Frontal cortex (tissue), 4 donors: ENCODE data around the gene AKIRIN2. TPM values are rescaled to one million over a fixed set of nuclear protein-coding genes. Genes with fewer than 3 reads are reported as not detected.
A peak's percentile ranks its signal among the peaks of the same experiment; 100 is the strongest.

Experiments used
- DNase-seq, 2 donors: peaks; one replicate each; pipeline ENCODE4 v3.0.0; 2012; ENCODE audit warnings: low spot score in 2 of 2
- FAIRE-seq: peaks from 2 replicates; lab custom pipeline; 2012; peaks lifted over from hg19 to GRCh38; lab: Jason Lieb, UNC
- total RNA-seq: library from RNA; depleted of rRNA; stranded (reverse); fragments of >200 nt; gene quantifications from one replicate; pipeline ENCODE4 v1.2.3, GENCODE V29; 2014
- donor health status: control.
- donor health status: control.
- donor health status: control.

Gene AKIRIN2
- 57.1 TPM for total RNA-seq

DNA sequence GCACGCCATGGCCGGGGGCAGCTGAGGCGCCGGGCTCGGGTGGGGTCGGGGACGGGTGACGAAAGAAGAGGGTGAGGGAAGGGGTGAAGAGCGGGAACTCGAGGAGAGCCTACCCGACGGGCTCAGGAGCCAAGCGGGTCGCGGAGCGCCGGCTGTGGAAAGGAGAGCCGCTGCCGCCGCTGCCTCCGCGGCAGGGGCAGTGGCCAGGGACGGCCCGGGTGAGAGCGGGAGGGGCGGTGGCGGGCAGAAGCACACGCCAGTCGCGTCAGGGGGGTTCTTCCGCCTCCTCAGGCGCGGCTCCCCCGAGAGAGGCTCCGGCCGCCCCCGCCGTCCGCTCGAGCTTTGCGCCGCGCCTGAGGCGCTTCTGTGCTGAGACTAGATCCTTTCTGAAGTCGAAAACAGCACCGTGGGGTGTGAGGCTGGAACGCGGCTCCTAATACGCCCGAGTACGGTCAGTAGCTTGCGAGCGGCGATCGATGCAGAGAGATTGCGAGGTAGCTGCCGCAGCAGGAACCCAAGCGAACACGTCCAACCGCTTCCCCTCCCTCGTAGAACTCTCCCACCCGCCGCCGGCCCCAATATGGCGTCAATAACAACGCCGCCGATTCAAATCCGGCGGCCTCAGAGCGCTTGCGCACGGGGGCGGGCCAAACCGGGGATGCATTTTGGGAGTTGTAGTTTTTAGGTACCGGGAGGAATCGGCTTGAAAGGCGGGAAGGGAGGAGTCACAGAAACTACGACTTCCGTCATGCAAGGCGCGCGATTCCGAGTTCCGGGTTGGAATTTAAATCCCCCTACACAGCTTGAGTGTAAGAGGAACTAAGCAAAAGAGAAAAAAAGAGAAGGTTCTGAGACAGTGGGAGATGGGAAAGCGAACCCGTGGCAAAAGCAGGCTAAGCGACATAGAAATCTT, at the start of gene AKIRIN2:
AKIRIN2 (minus strand) TSS at position 558 of the 913 bp plus-strand sequence; CDS start at position 9, 549 bp downstream.
- FAIRE-seq: peak; percentile 70
- peak; percentile 85 to 88 for DNase-seq

DNA sequence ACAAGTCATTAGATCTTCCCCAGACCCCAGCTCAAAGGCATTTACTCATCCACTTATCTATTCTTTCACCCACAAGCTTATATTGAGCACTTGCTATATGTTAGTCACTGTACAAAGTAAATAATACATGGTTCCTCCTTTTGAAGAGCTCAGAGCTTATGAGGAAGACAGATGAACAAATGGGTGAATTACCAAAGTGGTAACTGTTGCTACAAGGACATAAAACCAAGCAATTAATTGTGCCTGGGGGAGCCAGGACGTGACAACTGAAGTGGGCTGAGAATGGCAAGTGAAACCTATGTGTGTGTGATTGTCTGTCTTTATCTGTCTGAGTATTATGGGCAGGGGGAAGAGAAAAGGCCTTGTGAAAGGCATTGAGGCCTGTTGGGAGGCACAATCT, 45.6 kb upstream of the AKIRIN2 start:
- no peak for FAIRE-seq

DNA sequence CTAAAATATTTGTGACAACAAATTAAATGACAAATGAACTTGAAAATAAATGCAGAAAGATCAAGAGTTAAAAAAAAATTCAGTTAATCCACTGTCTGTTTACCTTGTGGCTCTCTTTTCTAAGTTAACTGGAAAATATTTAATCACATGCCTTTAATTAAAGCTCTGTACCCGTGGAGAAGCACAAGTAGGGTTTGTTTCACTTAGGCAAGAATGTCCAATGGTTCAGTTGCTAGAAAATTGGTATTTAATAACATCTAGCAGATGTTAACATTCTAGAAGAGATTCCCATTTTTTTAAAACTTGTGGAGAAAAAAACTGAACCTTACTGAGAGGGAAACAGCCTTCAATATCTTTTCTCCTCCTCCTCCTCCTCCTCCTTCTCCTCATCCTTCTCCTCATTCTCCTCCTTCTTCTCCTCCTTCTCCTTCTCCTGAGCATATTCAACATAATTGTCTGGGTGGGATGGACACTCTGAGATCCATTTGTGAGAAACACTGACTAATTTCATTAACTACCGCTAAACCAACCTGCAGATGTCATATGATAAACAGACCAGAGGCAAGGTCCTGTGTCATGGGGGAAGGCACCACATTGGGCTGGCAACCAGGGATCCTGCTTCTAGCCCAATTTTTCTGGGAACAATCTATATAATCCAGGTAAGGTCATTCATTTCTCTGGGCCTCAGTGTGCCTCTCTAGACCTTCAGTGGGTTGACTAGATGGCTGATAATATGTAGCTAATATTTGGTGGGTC, 44.1 kb upstream of the AKIRIN2 start:
- DNase-seq (no peak), FAIRE-seq (no peak)

More for the DNA sequence above, 45.6 kb upstream of the AKIRIN2 start:
- DNase-seq: no peak

DNA sequence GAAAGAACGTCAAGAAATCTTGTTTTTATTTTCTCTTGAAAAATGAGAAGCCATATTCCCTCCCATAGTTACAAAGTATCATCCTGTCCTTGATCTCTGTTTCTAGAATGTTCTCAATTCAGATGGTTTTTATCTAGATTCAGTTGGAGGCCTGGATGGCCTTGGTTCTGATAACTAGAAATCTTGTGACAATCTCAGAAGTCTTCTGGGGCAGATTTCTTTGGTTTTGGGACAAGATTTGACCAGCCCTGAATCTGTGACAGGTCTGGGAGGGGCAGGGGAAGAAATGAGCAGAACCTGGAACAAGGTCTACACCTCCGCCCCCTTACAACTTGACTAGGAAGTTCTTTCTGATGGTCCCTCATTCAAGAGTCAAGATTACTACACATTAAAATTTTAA, 41.4 kb upstream of the AKIRIN2 start:
- no peak for FAIRE-seq
- no peak for DNase-seq

DNA sequence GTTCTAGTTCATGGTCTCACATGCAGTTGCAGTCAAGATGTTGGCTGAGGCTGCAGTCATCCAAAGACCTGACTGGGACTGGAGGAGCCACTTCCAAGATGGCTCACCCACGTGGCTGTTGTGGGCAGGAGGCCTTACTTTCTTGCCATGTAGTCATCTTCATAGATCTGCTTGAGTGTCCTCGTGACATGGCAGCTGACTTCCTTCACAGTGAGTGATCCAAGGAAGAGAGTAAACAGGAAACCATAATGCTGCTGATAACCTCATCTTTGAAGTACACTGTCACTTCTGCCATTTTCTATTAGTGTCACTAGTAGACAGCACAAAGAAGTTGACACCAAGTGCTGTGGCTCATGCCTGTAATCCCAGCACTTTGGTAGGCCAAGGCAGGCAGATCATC, 40.1 kb upstream of the AKIRIN2 start:
- FAIRE-seq: no peak
- DNase-seq: no peak

DNA sequence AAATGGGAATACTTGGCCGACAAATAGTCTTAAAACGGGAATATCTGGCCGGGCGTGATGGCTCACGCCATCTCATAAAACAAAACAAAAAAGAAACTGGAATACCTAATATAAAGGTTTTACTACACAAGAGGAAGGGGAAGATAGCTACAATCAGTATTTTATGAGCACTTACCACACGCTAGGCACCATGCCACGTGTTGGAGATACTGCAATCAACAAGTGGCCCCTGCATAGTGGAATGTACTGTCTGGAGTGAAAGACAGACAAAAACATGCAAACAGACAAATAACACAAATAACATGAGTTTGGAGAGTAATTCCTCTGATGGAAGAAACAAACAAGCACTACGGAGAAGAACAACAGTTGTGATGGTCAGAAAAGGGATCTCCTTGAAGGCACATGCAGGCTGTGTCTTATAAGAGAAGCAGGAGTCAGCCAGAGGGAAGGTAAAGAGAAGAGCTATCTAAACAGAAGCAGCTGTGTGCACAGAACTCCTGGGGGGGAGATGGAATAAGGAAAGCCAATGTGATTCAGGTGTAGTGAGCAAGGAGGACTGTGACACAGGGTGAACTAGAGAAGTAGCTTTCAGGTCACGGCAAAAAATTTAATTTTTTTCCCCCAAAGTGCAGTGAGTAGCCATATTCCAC, 39.1 kb upstream of the AKIRIN2 start:
- FAIRE-seq (no peak), DNase-seq (no peak)

DNA sequence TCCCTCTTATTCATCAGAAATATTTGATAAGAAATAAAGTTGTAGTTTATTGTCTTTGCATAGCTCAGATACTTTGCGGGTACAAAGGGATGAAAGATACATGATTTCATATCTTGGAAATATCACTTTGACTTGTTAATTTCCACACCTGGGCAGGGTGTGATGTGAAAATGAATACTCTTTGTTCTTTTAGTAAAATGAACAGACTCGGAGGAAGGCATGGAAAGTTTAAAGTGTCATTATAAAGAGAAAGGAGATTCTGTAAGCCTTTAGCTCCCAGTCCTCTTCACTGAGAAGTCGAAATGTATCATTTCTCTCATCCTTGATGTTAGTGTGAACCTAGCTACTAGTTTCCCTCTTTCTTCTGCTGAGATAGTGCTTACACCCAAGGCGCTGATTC, 36.7 kb upstream of the AKIRIN2 start:
- DNase-seq: no peak
- FAIRE-seq: no peak

DNA sequence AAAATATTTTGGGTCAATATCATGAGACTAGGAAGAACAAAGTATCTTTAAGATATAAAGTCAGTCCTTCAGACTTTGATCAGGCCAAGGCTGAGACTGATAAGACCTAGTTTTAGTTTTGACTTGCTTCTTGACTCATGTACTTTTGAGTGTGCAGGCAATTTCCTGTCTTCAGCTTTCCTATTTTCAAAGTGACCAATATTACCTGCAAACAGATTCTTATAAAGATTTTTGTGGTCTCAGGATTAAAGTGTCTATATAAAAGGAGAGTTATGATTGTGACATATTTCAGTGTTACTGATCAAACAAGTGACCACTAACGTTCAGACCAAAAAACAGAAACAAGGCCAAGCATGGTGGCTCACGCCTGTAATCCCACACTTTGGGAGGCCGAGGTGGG, 36.0 kb upstream of the AKIRIN2 start:
- FAIRE-seq (no peak), DNase-seq (no peak)

DNA sequence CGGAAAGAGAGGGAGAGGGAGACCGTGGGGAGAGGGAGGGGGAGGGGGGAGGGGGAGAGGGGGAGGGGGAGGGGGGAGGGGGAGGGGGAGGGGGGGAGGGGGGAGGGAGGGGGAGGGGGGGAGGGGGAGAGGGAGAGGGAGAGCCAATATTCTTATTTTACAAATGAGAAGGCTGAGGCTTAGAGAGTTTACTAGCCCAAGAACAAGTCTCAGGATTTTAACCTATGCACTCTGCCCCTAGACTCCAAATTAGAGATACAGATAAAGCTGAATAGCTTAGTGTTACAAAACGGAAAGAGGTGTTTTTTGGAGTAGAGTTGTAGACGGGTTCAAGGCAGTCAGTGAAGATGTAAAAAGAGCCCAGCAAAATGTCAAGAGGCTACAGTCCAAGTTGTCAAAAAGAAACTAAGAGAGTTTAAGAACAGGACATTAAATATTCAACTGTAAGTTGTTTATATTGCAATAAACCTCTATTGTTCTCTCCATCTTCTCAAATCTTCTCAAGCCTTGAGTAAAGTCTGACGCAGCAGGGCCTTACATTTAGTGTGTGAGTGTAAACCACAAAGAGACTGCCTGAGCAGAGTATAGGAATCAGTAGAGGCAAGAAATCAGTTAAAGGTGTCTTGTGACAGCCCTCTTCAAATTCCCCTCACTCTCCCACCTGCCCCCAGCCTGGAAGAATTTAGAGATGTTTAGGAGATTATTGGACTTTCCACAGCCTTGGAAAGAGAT, 34.9 kb upstream of the AKIRIN2 start:
- DNase-seq: no peak
- FAIRE-seq: no peak

DNA sequence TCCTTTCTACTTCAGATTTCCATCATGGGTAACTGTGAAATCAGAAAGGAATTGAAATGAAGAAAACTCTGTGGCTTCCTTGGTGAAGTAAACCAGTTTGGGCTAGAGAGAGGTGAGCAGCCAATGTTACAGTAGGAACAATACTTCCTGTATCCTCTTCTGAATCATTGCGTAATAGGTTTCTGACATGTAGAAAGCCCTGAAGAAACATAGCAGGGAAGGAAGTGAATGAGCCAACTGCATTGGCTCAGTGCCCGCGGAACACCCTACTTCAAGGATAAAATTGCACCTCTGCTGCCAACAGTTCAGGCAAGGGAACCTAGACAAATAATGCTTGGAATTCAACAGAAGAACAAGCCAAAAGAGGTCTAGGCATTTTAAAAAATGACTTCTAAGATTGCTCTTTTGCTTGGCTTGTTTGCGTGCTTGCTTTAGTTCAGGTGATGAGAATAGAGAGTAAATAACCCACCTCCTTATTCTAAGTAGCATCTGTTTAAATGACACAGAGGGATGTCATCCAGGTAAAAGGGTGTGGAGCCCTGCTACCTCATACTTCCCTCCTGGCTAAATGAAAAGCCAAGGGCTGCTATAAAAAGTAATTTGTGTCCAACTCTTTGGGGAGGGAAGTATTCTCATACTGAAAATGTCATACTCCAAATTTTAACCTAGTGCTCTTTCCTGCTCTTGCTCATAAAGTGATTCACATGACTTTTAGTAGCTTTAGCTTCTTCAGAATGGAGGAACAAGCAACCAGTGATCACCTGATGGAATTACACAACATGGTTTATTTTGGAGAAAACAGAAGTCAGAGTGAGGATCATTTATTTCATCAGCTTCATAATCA, 30.0 kb upstream of the AKIRIN2 start:
- FAIRE-seq: no peak
- peak; percentile 33 to 35 for DNase-seq

DNA sequence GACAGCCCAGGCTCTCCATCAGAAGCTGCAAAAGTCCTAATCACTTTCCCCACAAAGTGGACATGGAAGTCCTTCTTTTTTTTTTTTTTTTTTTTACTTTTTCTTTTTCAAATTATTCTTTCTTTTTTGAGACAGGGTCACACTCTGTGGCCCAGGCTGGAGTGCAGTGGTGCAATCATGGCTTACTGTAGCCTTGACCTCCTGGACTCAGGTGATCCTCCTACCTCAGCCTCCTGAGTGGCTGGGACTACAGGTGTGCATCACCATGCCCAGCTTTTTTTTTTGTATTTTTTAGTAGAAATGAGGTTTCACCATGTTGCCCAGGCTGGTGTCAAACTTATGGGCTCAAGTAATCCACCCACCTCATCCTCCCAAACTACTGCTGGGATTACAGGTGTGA, 29.0 kb upstream of the AKIRIN2 start:
- FAIRE-seq: no peak

DNA sequence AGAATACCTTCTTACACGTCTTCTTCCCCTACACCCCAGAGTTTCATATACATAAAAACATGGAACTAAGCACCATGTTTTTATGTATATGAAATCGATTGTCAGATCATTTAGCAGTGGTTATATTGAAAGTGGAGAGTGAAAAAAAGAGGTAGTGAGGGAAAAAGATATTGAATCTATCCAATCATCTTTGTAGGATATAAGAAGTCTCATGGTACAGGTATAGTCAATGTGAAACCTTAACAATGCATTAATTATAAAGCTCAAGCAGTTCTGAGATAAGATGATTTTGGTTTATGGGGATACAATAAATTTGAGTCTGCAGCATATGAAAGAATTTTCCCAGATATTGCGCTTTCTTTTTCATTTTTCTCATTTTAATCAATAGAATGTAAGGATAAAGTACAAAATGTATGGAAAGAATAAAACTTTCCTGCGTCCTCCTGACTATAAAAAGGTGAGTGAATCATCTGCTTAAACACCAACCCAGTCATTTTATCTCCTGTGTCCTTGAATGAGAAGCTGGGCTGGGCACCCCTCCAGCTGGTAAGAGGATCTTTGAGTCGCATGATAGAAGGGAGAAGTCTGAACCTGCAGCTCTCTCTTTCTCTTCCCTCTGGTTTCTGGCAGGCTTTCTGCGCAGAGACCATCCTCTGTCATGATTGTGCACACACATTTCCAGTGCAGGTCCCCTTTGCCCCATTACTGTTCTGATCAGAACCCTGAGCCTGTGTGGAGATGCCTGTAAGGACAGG, 28.1 kb upstream of the AKIRIN2 start:
- FAIRE-seq: no peak
- DNase-seq: no peak

More for the DNA sequence above, 29.0 kb upstream of the AKIRIN2 start:
- no peak for DNase-seq

DNA sequence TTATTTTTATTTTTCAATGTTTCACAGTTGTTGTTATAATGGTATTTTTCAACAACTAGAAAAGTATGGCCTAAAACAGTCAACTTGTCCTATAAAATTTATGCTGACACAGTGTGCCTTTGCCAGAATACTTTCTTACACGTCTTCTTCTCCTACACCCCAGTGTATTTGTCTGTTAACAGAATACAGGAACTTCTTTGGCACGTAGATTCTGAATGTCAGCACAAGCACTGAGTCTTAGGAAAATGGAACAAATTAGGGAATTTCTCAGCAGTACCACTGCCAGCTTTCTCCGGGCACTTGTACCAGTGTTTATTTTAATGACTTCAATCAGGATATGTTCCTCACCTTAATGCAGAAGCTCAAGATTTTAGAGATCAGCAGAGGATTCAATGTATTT, 26.7 kb upstream of the AKIRIN2 start:
- FAIRE-seq (no peak), DNase-seq (no peak)

DNA sequence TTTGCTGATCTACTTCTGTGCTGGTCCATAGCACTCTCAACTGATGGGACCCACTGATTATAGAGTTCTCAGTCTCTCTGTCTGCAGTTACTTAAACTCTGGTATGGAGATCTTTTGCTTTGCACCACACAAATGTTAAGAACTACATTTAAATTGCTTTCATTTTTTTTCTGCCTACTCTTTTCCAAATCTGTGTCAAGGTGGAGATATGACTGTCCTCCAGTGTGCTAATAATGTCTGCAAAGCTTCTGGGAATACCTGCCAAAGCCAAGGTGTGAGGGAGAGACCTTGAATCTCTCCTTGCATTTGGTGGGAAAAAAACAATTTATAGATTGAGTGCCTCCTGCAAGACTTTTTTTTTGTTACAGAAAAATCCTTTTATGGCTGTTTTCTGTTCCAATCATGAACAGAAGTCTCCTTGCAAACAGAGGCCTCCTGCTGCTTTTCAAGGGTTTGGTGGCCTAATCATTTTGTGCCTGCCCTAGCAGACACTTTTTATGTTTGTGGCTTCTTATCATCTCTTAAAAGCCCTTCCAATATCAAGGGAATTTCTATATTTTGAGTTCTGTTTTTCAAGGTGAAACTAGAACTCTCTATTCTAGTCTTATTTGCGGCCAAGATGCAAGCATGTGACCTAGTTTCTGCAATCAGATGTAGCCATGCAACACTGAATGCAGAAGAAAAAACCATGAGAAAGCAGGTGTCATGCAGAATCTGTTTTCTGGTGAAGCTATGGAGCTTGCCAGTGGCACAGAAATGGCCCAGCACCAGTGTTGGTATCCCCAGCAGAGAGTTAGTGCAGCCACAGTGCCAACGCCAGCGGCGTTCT, 23.2 kb upstream of the AKIRIN2 start:
- DNase-seq (no peak), FAIRE-seq (no peak)

DNA sequence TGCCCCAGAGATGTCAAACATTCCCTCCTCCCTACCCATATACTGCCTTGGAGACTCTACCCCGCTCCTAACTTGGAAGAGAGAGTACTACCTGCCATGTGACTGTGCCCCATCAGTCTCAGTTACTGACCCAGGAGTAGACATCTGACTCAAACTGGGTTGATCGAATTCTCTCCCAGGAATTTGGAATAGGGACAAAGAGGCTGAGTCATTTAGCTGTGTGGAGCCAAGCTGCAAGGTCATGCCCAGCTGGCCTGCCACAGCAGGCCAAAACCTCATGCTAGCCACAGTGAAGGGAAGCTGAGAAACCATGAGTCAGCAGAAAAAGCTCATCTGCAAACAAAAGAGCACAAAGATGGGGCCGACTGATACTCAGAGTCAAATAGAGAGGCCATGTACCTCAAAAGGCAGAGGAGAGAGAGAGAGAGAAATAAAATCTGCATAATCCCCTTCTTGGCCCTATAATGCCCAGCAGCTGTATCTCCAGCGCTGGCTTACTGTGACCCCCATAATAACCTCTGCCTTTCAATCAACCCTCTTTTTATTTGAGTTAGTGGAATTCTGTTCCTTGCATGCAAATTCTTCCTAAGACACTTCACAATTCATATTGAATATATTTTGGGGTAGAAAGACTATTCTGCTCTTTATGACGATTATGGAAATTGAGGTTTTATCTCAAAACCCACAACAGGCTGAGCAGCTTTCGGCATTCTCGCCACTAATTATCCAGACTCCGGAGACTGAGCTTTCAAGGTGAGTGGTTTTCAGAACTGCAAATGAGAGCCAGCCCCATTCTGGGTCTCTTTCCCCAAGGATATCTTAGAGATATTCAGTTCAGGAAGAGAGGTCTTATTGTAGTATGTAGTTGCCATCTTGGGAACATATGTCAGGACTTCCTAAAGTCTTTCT, 21.4 kb upstream of the AKIRIN2 start:
- DNase-seq: peak; percentile 58 to 62
- FAIRE-seq: peak; percentile 61

DNA sequence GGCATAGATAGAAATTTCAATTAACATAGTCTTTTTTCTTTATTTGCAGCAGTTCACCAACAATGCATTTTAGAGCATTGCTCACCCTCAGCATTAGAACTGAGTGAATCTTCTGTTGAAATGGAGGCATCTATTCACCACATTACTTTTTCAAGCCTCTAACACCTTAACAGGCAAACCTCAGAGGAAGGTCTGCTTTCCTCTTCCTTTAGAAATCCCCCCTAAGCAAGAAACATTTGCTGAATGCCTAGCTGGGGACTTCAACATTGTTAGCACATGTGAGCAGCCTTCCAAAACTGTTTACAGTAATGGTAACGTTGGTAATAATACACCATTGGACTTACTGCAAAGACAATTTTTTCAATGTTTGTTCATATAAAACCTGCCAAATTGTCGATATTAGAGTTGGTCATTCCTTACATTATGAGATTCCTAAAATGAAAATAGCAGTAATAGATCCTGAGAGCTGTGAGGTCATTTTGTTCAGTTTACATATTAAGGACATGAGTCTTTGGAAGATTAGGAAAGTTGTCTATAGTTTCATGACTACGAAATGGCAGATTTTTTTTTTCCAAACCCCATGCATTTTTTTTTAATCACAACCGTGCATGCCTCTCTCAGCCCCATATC, 20.6 kb upstream of the AKIRIN2 start:
- no peak for DNase-seq
- no peak for FAIRE-seq
